Aorta (tissue), 5 donors: ENCODE measurements around the gene FARP1. TPM values are rescaled to one million over a fixed set of nuclear protein-coding genes. Genes with fewer than 3 reads are reported as not detected.

ENCODE experiments used
- ATAC-seq: fragments of 200-7000 bp; cut with Tn5 transposase; one replicate; pipeline ENCODE4 v1.9.1; 2022; ENCODE audit warnings: moderate library complexity; ENCODE audit not compliant: low FRiP score
- DNase-seq, 2 donors: peaks; one replicate each; pipeline ENCODE4 v3.0.0-alpha.2; 2020
- H3K27ac ChIP-seq, 2 donors: one replicate each; pipeline ENCODE4 v1.5.1; 2013; ENCODE audit warnings: low read length in 2 of 2, mild to moderate bottlenecking in 2 of 2, moderate library complexity in 2 of 2, control low read depth in 1 of 2, inconsistent platforms in 1 of 2, low read depth in 1 of 2
- H3K27me3 ChIP-seq, 2 donors: one replicate each; pipeline ENCODE4 v1.6.1; 2013; ENCODE audit warnings: control low read depth in 1 of 2, low read length in 1 of 2, mild to moderate bottlenecking in 1 of 2, moderate library complexity in 1 of 2; ENCODE audit not compliant: insufficient read depth in 2 of 2, control insufficient read depth in 1 of 2
- H3K36me3 ChIP-seq, 2 donors: one replicate each; pipeline ENCODE4 v1.6.1; 2013; ENCODE audit warnings: control low read depth in 1 of 2, low read length in 1 of 2, mild to moderate bottlenecking in 1 of 2; ENCODE audit not compliant: insufficient read depth in 2 of 2, control insufficient read depth in 1 of 2
- H3K4me1 ChIP-seq, 2 donors: one replicate each; pipeline ENCODE4 v1.6.1; 2013; ENCODE audit warnings: low read length in 2 of 2, control low read depth in 1 of 2, mild to moderate bottlenecking in 1 of 2, moderate library complexity in 1 of 2; ENCODE audit not compliant: insufficient read depth in 2 of 2, control insufficient read depth in 1 of 2
- H3K4me3 ChIP-seq, 2 donors: one replicate each; pipeline ENCODE4 v1.5.1; 2013; ENCODE audit warnings: low read length in 2 of 2, control low read depth in 1 of 2, mild to moderate bottlenecking in 1 of 2
- H3K9me3 ChIP-seq: one replicate; pipeline ENCODE4 v1.6.1; 2013; ENCODE audit warnings: mild to moderate bottlenecking, low read length; ENCODE audit not compliant: control insufficient read depth
- WGBS, 2 donors: extraction: QIAGEN DNeasy Blood & Tissue Kit; methylation state at CpG; one replicate each; pipeline ENCODE4 v1.1.7; 2013; 5-methylcytosine and 5-hydroxymethylcytosine counted together
- intact Hi-C, 2 donors: fragments of 100-400 bp; cut with DNase I; formaldehyde crosslinking; loops; one replicate each; pipeline versions ENCODE4 v1.14.2 to v1.15.0; 2022
- polyA plus RNA-seq, 2 donors: library from polyadenylated mRNA; stranded (reverse); fragments of 200-250 nt; gene quantifications; one replicate each; pipeline ENCODE4 v1.2.3, GENCODE V29; 2013
- total RNA-seq, 2 donors: library from RNA; stranded (reverse); fragmentation: NEBNext Ultra II Directional; extraction: Animal tissue kit (Norgen Biotek cat#: 25700); gene quantifications; one replicate each; pipeline ENCODE4 v1.2.1, GENCODE V29; 2021
- donor health status: healthy with polysubstance abuse.
- donor health status: Bipolar disorder and iron deficiency.
- donor health status: DM: no; HTN: no; CAD: no.
- donor health status: DM: no; HTN: no; CAD: no.
- donor health status: DM: yes; HTN: yes; CAD: no.

The FARP1 gene
- total and polyA plus RNA-seq, 4 donors = 3.3 to 41.7 (median 23.7) TPM

DNA sequence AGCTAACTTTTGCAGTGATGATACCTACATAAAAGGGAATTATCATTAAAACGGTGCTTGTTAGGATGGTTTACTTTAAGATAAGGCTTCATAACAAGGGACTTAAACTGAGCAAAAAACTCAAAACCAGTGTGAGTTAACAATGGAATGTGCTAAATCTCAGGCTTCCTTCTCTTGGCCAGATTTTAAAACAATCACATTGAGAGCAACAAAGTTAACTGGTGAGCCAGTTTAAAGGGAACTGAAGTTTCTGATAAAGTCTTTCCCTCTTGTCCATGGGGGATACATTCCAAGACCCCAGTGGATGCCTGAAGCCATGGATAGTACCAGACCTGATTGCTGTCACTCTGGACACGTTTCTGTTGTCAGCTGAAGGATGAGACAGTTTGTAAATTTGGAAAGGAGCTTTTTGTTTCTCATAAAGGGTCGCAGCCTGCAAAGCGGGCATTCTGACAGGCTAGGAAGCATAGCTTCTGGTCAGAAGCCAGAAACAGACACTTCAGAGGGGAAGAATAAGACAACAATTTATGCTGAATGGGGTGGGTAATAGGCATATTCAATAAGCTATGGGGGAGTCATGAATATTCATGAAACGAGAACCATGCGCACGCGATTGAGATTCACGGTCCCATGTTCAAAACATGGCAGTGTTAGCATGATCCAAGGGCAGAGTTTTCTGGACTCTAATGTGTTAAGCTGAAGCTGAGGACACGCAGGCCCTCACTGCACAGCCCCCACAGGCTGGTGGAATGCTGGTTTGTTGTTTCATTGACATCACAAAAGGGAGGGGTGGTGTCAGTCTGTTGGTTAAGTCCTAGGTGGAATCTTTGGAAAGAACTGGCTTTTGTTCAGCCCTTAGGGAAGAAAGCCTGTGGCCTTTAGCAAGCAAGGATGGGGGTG, 184.7 kb downstream of the FARP1 start:
- DNase-seq (no peak), ATAC-seq (no peak)
- WGBS, 2 donors = 51 to 54% methylated on average over 10 of the region's 10 CpGs

DNA sequence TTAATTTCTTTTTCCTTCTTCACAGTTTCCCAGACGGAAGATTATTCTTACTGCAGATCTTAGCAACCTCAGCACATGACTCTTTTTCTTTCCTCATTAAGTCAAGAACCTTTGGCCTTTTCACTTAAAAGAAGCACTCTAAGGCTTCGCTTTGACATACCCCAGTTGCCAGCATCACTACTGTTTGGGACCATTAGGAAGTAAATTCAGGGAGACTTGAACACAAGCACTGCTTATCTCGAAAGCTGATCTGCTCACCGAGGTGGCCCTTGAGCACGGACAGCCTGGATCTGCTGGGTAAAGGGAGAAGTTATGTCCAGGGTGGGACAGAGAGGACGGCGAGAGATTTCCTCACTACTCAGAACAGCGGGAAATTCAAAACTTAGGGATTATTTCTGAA, 185.6 kb downstream of the FARP1 start:
- 70 to 72% methylated on average over 8 of the region's 8 CpGs for WGBS, 2 donors
- Histone ChIP-seq H3K27me3 (peaks cover 0 to under 1% of the 10 kb centered on the region in 2 donors), H3K36me3 (no peaks in the 10 kb centered on the region), H3K4me1 (no peaks in the 10 kb centered on the region), H3K9me3 (no peaks in the 10 kb centered on the region), H3K4me3 (no peak overlapping the region), H3K27ac (no peak overlapping the region)
- no peak for DNase-seq
- intact Hi-C loops = no loop called here
- no peak for ATAC-seq

More for the DNA sequence above, 184.7 kb downstream of the FARP1 start:
- H3K4me3 ChIP-seq = no peak overlapping the region
- H3K9me3 ChIP-seq = no peaks in the 10 kb centered on the region
- H3K36me3 ChIP-seq = no peaks in the 10 kb centered on the region
- intact Hi-C loops = no loop called here
- no peaks in the 10 kb centered on the region for H3K4me1 ChIP-seq
- no peaks in the 10 kb centered on the region for H3K27me3 ChIP-seq
- no peak overlapping the region for H3K27ac ChIP-seq

GRCh38 chr13:98332222-98332621, 189.3 kb downstream of the FARP1 start:
- 22 to 35% methylated on average over 2 of the region's 2 CpGs for WGBS, 2 donors
- Histone ChIP-seq H3K36me3 (no peaks in the 10 kb centered on the region), H3K27me3 (peaks cover 0 to 2% of the 10 kb centered on the region in 2 donors), H3K9me3 (peaks cover 2% of the 10 kb centered on the region), H3K4me3 (no peak overlapping the region), H3K4me1 (no peaks in the 10 kb centered on the region), H3K27ac (no peak overlapping the region)
- intact Hi-C loops = no loop called here
- no peak for ATAC-seq
- no peak for DNase-seq

DNA sequence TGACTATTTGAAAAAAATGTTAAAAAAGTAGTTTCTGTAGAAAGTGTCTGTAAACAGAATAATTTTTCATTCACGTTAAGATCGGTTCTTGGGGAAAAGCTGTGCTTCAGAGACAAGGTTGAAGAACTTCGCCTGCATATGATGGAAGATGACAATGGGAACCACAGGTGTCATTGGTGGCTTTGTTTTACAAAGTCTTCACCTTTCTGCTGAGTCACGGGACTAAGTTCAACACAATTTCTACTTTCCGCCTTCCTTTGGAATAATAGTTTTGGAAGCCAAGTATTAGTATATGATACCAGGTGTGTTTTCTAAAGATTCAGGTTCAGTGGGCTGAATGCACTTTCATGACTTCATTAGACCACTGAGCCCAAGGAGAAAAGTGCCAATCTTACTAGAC, 189.8 kb downstream of the FARP1 start:
- Histone ChIP-seq H3K27ac (no peak overlapping the region), H3K9me3 (peaks cover 2% of the 10 kb centered on the region), H3K36me3 (no peaks in the 10 kb centered on the region), H3K4me1 (no peaks in the 10 kb centered on the region), H3K27me3 (peaks cover 0 to 2% of the 10 kb centered on the region in 2 donors), H3K4me3 (no peak overlapping the region)
- DNase-seq (no peak), ATAC-seq (no peak)
- 80 to 81% methylated on average over 5 of the region's 5 CpGs for WGBS, 2 donors
- intact Hi-C loops = no loop called here

- no peak for DNase-seq
- peaks cover 2% of the 10 kb centered on the region for H3K9me3 ChIP-seq
- ATAC-seq = no peak
- H3K27ac ChIP-seq = no peak overlapping the region
- no peaks in the 10 kb centered on the region for H3K36me3 ChIP-seq
- no peak overlapping the region for H3K4me3 ChIP-seq
- no peaks in the 10 kb centered on the region for H3K4me1 ChIP-seq
- H3K27me3 ChIP-seq = peaks cover 0 to 2% of the 10 kb centered on the region in 2 donors
- intact Hi-C loops = no loop called here
- WGBS, 2 donors = 75 to 79% methylated on average over 12 of the region's 12 CpGs
Observed at GRCh38 chr13:98333486-98333885, 190.6 kb downstream of the FARP1 start.

- no peak for DNase-seq
- Histone ChIP-seq H3K9me3 (peaks cover 2% of the 10 kb centered on the region), H3K36me3 (no peaks in the 10 kb centered on the region), H3K4me3 (no peak overlapping the region), H3K27me3 (peaks cover 0 to 2% of the 10 kb centered on the region in 2 donors), H3K27ac (no peak overlapping the region), H3K4me1 (no peaks in the 10 kb centered on the region)
- ATAC-seq = no peak
- WGBS, 2 donors = 95 to 96% methylated on average over 5 of the region's 5 CpGs
- intact Hi-C loops = no loop called here
Observed at GRCh38 chr13:98334620-98335205, 191.8 kb downstream of the FARP1 start.

DNA sequence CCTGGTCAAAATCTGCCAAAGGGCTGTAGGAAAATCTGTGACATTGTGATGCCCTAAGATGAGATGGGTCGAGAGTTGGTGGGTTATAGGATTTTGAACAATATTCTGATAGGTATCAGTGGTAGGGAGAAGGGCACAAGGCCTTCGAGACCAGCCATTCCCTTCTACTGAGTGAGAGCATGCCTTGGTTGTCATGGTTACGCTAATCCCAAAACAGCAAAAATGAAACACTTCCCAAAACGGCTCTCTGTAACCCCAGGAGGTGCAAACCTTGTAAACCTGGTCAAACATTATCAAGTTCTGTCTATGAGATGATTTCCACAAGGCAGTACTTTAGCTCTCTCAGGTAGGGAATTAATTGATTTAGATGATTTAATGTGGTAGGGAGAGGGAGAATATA, 192.8 kb downstream of the FARP1 start:
- no peaks in the 10 kb centered on the region for H3K36me3 ChIP-seq

GRCh38 chr13:98338310-98338709, 195.4 kb downstream of the FARP1 start:
- Histone ChIP-seq H3K27me3 (peaks cover 0 to 2% of the 10 kb centered on the region in 2 donors), H3K36me3 (no peaks in the 10 kb centered on the region), H3K9me3 (peaks cover 2% of the 10 kb centered on the region), H3K27ac (no peak overlapping the region), H3K4me3 (no peak overlapping the region), H3K4me1 (no peaks in the 10 kb centered on the region)
- intact Hi-C loops = no loop called here
- 74 to 75% methylated on average over 5 of the region's 5 CpGs for WGBS, 2 donors
- DNase-seq = no peak
- ATAC-seq = no peak

More for the DNA sequence above, 192.8 kb downstream of the FARP1 start:
- H3K4me1 ChIP-seq = no peaks in the 10 kb centered on the region
- H3K4me3 ChIP-seq = no peak overlapping the region
- DNase-seq (no peak), ATAC-seq (no peak)
- intact Hi-C loops = no loop called here
- peaks cover 0 to 2% of the 10 kb centered on the region in 2 donors for H3K27me3 ChIP-seq
- H3K9me3 ChIP-seq = peaks cover 2% of the 10 kb centered on the region
- no peak overlapping the region for H3K27ac ChIP-seq
- WGBS, 2 donors = 83 to 84% methylated on average over 4 of the region's 4 CpGs
